ENCODE measurements around the gene EML1.

- TF ChIP-seq CTCF (conservative IDR thresholded peaks at IDR 0.05; ENCODE audit: low read depth, low read length) (no peak), EZH2 (IDR thresholded peaks at IDR 0.05; ENCODE audit: low read length, unreplicated experiment) (no peak), EZH2phosphoT487 (IDR thresholded peaks at IDR 0.05; ENCODE audit: borderline replicate concordance, low read length) (no peak)
These were observed 28.9 kb upstream of the EML1 start for GRCh38 chr14:99764222-99764706.

Data from PC-3 (cell line).